HG02759 (cell line): Measurements from ENCODE around the gene RHBDF2.
A peak's percentile ranks its signal among the peaks of the same experiment; 100 is the strongest.

Experiments used
- ATAC-seq: cut with Tn5 transposase; IDR thresholded peaks from one replicate; pipeline ENCODE4 v1.9.1; 2021; ENCODE audit warnings: mild to moderate bottlenecking, moderate library complexity; ENCODE audit not compliant: unreplicated experiment

Gene RHBDF2

DNA sequence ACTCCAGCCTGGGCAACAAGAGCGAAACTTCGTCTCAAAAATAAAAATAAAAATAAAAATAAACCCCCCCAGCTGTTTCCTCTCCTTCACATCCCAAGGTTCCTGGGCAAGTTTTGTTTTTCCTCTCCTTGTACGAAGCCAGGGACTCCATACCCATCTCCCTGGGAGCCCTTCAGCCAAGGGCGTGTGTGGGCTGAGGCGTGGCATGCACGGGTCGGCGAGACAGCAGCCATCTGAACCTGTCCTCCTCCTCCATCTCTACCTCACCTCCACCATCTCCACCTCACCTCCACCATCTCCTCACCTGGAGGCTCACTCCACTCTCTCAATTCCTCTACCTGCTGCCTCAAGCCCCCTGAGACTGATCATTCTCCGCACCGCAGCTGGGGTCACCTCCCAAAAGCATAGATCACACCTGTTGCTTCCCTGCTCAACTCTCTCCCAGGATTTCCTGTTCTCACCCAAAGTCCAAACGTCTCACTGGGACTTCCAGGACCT lies 16.9 kb downstream of the RHBDF2 start:
- ATAC-seq = no peak

DNA sequence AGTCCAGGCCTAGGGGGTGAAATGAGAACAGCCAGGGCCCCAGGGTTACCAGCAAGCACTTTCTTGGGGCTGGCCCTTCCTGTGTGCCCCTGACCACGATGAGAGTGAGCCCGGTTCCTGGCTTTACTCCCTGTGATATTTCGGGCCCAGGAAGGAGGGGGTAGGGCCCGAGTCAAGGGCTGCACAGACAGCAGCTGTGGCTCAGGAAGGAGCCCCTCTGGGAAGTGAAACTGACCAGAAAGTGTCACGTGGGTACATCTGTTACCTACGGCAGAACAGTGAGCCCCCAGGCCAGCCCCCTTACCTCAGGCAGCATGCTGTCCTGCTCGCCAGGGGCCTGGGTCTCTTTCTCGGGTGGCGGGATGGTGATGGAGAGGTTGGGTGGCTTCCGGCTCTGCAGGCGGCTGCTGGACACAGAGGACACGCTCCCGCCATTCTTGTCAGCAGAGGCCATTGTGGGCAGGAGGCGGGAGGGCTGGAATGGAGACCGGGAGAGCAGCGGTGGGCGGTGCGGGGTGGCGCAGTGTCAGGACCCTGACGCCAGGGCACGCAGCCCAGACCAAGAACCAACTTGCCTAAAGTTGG lies 20.1 kb downstream of the RHBDF2 start:
- peak; percentile 59 for ATAC-seq

DNA sequence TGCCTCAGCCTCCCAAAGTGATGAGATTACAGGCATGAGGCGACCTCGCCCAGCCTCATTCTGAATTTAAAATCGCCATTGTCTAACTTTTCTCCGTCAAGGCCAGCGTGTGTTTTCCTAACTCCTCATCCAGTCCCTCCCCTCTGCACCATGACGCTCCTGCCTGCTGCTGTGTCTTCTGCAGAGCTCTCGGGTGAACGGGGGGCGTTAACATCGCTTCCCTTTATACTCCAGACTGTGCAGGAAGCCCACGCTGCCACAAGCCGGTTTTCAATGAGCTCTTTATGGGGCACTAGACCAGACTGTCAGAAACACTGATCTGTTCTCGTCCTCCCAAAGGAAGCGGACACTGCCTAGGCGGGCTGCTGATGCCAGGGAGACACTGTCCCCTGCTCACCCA lies 20.6 kb downstream of the RHBDF2 start:
- ATAC-seq = no peak

GRCh38 chr17:76479515-76480060 lies 21.6 kb downstream of the RHBDF2 start:
- no peak for ATAC-seq

GRCh38 chr17:76478730-76479514 lies 22.3 kb downstream of the RHBDF2 start:
- ATAC-seq = no peak

- ATAC-seq = no peak
Measured at GRCh38 chr17:76478097-76478496, 23.1 kb downstream of the RHBDF2 start.

DNA sequence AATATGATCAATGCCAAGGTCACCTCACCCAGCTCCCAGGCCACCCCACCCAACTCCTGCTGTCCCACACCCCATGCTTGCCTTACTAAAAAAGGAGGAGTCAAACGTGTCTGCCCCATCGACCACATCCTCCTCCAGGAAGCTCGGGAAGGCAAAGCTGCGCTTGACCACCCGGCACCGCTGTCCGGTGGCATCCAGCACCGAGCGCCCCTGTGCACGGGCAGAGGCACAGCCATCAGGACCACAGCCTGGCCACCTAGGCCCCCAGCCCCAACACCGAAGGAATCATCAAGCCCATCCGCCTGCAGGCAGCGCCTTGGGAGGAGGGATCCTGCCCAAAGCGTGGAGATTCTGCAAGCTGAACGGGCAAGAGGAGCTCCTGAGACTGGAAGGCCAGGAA lies 23.6 kb downstream of the RHBDF2 start:
- no peak for ATAC-seq

GRCh38 chr17:76476736-76477135 lies 24.5 kb downstream of the RHBDF2 start:
- ATAC-seq = no peak

DNA sequence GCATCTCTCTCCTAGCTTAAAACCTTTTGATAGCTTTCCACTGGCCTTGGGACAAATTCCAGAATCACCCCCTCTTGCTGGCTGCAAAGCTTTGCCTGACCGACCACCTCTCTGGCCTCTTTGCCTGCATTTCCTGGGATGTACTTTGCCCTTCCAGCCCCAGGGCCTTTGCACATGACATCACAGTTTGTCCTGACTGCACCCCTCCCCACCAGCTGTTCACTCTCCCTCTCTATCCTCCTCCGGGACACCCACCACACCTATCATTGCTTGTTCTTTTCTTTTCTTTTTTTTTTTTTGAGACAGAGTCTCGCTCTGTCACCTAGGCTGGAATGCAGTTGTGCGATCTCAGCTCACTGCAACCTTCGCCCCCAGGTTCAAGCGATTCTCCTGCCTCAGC lies 25.9 kb downstream of the RHBDF2 start:
- ATAC-seq = no peak

- no peak for ATAC-seq
Measured at GRCh38 chr17:76474894-76475293, 26.3 kb downstream of the RHBDF2 start.

- no peak for ATAC-seq
Measured at GRCh38 chr17:76474238-76474637, 27.0 kb downstream of the RHBDF2 start.

DNA sequence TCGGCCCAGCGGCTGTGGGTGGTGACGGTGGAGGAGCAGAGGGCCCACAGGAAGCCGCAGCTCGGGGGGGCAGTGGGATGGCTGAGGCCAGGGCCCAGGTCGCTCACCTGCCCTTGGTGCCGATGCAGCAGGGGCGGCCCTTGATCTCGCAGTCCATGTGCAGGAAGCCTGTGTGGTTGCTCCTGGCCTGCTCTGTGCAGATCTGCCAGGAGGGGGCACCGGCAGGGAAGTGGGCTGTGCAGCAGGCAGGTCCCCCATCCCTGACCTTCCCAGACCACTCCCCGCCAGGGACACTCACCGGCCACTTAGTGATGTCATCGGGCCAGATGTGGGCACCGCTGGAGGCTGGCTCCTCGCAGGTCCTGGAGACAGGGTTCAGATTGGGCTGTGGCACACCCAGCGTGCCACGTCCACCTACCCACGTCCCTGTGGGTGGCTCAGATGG lies 27.7 kb downstream of the RHBDF2 start:
- no peak for ATAC-seq

DNA sequence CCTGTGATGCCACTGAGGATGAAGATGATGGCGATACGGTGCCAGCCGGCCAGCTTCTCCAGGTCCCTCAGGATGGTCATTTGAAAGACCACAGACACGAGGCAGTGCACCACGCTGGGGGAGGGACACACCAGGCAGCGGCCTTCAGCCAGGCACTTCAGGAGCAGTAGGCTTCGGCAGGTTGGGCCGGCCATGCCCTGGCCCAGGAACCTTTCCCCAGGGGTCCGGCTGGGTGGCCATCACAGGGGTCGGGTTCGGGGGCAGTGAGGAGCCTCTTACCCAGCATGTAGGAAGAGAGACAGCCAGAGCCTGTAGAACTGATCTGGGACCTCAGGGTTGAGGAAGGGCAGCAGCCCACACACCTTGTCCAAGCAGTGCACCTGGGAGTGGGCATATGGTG lies 28.5 kb downstream of the RHBDF2 start:
- ATAC-seq = no peak

DNA sequence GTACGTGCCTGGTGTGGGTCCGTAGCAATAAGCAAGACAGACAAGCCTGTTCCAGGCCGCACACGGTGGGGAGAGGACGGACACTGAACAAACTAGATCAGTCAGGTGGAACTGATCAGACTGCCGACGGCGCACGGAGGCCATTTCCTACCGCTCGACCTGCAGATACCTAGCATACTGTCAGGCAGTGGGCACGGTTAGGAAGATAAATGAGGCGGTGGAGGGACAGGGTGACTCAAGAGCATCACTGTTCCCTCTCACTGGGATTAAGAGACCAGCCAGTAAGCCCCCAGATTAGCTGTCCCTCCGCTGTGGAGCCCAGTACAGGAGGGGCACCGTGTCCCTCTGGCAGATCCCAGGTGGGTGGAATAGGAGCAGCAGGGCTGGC lies 29.0 kb downstream of the RHBDF2 start:
- ATAC-seq = no peak

DNA sequence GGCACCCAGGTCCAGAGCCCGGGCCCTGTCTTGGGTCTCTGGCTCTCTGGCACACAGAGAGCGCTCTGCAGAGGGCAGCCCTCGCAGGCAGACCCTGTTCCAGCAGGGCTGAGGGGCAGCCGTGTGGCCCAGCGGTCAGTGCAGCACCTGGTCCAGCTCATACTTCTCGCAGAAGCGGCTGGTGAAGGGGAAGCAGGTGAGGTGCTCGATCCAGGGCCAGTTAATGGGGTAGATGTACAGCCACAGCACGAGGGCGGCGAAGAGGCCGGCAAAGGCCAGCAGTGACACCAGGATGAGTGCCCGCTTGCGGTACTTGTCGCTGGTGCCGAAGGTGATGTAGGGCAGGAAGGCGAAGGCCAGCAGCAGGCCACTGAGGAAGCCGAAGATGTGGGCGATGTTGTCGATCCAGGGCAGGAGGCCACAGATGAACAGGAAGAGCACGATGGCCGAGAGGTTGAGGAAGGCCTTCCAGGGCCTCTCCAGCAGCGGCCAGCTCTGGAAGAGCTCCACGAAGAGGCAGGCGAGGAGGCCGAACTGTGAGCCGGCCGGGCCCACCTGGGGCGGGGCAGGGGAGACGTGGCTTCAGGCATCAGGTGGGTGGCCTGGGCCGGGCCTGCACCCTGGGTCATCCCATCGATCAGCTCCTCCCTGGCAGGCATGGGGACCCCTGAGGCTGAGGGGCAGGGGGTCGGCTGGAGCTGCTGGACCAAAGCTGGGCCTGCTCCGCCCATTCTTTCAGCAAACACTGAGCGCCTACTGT lies 29.5 kb downstream of the RHBDF2 start:
- no peak for ATAC-seq

- ATAC-seq = no peak
Measured at GRCh38 chr17:76469991-76470739, 31.1 kb downstream of the RHBDF2 start.

- no peak for ATAC-seq
Measured at GRCh38 chr17:76469076-76469990, 31.9 kb downstream of the RHBDF2 start.

- ATAC-seq = no peak
Measured at GRCh38 chr17:76468634-76469010, 32.6 kb downstream of the RHBDF2 start.

- ATAC-seq = no peak
Measured at GRCh38 chr17:76467809-76468633, 33.2 kb downstream of the RHBDF2 start.
